Measurements from ENCODE around the gene TECPR2.
"Not testable (repeated sequence)": the region's sequence is repeated elsewhere in the genome, so short reads cannot be mapped to it uniquely, and the experiment has no call there.

TECPR2 gene

DNA sequence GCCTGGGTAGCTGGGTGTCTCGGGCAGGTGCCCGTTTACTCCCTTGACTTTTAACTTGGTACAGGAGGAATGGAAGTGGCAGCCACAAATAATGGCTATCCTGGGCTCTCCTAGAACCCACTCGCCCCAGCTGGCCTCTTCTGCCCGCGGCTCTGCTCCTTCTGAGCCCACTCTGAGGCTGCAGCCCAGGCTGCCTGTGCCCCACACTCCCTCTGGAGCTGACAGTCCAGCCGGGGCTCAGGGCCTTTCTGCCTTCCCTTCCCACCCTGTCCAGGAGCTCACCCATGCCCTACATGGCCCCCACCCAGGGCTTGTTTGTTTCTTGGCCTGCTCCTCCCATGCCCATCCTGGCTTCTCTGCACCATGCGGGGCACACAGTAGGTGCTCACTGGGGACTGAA, 27.6 kb upstream of the TECPR2 start:
- no peak for DNase-seq

GRCh38 chr14:102338724-102339123, 24.0 kb upstream of the TECPR2 start:
- DNase-seq: no peak

DNA sequence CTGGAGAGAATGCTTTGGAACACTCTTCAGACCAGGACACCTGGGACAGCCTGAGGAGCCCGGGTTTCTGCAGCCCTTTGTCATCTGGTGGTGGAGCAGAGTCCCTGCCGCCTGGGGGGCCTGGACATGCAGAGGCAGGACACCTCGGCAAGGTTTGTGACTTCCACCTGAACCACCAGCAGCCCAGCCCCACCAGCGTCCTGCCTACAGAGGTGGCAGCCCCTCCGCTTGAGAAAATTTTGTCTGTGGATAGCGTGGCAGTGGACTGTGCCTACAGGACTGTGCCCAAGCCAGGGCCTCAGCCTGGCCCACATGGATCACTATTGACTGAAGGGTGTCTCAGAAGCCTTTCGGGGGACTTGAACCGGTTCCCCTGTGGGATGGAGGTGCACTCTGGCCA, 21.2 kb upstream of the TECPR2 start:
- DNase-seq: no peak

- no peak for DNase-seq
Measured at GRCh38 chr14:102342238-102342637, 20.5 kb upstream of the TECPR2 start.

DNA sequence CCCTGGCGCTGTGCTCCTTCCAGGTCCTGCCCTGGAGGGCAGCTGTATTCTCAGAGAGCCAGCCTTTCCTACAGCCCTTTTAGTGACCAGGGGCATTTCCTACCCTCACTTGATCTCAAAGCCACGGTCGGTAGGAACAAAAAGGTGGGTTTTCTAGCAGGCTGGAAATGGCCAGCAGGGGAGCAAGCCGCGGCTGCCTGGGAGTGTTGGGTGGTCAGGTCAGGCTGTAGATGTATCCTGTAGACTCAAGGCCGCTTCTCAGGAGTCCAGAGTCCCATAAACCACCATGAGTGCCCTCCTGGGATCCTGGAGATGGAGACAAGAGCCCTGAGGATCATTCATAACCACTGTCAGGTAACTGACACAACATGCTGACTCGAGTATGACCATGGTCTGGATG, 18.7 kb upstream of the TECPR2 start:
- DNase-seq: no peak

DNA sequence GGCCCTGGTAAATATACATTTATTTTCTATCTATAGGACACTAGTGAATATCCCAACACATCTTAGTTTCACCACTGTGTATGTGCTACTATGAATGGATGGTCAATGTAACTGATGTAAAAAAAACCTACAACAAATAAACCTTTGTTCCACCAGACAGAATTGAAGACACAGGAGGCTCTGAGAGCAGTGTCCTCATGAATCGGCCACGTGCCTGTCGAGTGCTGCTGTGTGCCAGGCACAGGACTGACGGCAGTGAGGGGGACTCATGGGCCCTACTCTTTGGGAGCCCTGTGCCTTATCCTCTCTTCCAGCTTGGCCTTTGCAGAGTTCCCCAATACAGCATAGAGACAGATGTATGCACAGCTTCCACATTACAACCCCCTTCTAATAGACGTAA, 18.3 kb upstream of the TECPR2 start:
- DNase-seq: no peak

GRCh38 chr14:102345232-102345631, 17.5 kb upstream of the TECPR2 start:
- no peak for DNase-seq

GRCh38 chr14:102346645-102347044, 16.1 kb upstream of the TECPR2 start:
- DNase-seq: no peak

- DNase-seq: no peak
Measured at GRCh38 chr14:102348376-102348775, 14.4 kb upstream of the TECPR2 start.

DNA sequence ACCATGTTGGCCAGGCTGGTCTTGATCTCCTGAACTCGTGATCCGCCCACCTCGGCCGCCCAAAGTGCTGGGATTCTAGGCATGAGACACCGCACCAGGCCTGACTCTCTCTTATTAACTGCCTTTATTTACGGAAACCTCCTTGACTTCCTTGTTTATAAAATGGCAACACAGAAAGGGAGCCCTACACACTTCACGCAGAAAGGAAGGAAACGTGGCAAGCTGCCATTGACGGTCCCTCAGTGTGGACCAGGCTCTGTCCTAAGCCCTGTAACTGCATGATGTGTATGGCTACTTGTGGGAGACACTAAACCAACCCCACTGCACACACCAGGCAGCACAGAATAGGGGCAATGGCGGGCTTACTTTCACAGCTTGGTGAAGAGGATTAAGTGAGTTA, 11.7 kb upstream of the TECPR2 start:
- DNase-seq: no peak

DNA sequence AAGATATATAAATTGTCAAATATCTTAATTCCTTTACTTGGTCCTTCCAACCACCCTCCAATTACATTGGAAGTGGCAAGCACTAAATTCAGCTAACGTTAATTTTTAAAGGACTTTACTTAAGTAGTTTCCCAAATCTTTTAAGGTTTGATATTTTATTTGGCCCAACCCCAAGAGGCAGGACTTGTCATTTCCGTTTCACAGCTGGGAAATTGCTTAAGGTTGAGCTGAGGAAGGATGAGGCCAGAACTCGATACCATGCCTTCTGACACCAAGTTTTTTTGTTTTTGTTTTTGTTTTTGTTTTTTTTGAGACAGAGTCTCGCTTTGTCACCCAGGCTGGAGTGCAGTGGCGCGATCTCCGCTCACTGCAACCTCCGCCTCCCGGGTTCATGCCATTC, 11.1 kb upstream of the TECPR2 start:
- DNase-seq: not testable (repeated sequence)

- DNase-seq: no peak
Measured at GRCh38 chr14:102352213-102352612, 10.5 kb upstream of the TECPR2 start.

DNA sequence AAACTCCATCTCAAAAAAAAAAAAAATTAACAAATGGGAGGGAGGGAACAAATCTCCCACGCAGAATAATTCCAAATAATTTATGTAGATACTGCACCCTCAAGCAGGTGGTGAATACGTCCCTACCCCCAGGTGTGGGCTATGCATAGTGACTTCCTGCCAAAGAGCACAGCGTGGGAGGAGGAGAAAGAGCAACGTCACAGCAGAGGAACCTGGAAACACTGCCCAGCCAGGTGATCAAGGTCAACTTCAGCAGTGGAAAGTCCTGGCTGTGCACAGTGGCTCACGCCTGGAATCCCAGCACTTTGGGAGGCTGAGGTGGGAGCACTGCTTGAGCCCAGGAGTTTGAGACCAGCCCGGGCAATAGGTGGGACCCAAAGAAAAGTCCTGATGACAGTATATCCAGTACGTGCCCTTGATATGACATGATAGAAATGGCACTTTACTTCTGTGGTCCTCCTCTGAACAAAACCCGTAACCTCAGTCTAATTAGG, 9.6 kb upstream of the TECPR2 start:
- no peak for DNase-seq

DNA sequence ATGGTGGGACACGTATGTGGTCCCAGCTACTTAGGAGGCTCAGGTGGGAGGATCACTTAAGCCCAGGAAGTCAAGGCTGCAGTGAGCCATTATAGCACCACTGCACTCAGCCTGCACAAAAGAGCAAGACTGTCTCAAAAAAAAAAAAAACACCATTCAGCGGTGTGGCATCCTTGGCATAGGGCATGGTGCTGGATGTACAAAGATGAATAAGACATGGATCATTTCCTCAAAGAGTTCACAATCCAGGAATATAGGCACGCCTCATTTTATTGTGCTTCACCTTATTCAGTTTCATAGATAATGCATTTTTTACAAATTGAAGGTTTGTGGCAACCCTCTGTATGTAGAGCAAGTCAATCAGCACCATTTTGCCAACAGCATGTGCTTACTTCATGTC, 6.5 kb upstream of the TECPR2 start:
- no peak for DNase-seq

DNA sequence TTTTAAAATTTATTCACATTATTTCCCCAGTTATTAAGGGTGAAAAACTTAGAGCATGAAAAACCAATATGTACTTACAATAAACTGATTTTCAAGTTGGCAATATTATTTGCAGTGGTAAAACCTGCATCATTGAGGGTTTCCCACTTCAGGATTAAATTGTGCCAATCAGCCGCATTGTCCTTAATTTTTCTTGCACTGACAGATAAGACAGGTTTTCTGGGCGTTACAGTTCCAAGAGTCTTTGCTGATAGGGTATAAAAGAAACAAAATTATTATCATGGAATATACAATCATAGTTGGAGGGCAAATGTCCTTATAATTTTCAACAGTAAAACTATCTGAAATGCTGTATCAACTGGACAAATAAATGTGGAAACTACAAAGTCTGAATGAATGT, 3.4 kb upstream of the TECPR2 start:
- no peak for DNase-seq

- DNase-seq: no peak
Measured at GRCh38 chr14:102360388-102360787, 2.4 kb upstream of the TECPR2 start.

GRCh38 chr14:102362084-102362483, 657 bp upstream of the TECPR2 start:
- peak; percentile 21 for DNase-seq

DNA sequence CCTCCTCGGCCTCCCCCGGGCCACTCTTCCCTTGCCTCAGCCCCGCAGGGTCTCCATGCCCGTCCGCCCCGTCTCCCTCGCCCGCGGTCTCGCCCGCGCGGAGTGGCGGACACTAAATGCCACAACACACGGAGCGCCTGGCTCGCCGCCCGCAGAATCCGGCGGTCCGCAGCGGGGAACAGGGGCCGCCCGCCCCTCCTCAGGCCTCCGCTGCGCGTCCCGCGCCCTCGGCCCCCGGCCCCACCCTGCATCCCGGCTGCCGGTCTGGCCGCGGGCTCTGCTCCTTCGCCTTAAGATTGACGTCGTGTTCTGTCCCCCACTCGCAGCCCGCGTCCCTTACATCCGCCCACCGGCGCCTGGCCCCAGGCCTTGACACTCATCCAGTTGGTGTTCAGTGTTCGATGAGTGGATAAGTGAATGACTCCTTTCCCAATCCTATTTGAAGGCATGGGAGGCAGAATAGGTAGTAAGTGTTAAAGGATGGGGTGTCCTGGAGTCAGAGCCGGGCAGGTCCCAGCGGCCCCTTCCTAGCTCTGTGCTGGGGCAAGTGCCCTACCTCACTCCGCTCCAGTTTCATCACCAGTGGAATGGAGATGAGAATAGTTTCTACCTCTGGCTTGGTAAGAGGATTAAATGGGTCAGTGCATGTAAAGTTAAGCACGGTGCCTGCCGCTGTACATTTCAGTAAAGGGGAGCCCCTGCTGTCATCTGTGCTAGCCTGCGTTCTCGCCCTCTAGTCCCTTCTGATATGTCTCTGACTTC, 622 bp downstream of the TECPR2 start:
- no peak for DNase-seq

DNA sequence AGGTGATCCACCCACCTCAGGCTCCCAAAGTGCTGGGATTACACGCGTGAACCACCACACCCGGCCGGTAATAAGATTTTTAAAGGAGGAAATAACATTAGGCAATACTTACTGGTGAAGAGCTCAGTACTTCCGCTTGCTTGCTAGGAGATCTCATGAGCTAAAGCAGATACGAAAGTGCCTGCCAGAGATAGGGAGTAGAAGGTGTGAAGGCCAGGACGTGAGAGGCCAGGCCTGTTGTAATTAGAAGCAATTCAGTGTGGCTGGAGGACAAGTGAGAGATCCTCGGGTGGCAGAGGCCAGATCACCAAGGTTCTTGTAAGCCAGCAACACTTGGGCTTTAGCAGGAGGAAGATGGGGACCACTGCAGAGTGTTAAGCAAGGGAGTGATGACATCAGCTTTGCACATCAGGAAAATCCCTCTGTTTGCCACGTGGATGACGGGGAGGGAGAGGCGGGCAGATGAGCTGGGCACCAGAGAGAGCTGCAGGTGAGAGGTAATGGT, 7.6 kb downstream of the TECPR2 start:
- no peak for DNase-seq

DNA sequence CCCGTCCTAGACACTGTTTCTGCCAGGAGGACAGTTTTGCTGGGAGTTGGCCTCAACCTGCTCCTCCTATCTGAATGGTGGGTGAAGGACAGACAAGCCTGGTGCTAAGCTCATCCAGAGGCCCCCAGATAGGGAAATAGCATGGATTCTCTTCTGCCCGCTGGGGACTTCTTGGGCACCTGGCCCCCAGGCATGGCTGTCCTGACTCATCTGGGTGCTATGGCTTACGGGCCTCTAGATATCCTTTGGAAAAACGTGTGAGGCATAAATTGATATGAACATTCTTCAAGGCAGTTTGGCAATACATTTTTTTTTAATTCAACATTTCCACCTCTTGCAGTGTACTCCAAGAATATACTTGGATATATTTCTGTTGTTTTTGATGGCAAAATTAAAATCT, 8.6 kb downstream of the TECPR2 start:
- no peak for DNase-seq

DNA sequence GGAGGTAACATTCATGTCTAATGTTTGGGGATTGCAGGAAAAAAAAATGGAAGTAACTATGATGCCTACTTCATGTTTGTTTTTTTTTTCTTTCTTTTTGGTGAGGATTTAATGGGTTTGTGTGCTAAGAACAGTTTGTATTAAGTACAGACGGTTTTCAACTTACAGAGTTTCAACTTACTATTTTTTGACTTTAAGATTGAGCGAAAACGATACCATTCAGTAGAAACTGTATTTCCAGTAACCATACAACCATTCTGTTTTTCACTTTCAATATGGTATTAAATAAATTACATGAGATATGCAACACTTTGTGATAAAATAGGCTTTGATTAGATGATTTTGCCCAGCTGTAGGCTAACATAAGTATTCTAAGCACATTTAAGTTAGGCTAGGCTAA, 10.4 kb downstream of the TECPR2 start:
- no peak for DNase-seq

DNA sequence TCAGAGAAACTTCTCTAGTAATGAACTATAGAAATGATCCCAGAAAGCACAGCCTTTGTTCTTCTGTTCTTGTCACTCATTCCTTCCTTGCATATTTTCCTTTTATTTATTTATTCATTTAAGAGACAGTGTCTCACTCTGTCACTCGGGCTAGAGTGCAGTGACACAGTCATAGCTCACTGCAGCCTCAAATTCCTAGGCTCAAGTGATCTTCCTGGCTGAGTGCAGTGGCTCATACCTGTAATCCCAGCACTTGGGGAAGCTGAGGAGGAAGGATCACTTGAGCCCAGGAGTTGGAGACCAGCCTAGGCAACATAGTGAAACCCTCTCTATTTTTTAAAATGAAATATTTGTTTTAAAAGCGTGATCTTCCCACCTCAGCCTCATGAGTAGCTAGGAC, 11.5 kb downstream of the TECPR2 start:
- DNase-seq: no peak

GRCh38 chr14:102375119-102375518, 12.4 kb downstream of the TECPR2 start:
- no peak for DNase-seq

- no peak for DNase-seq
Measured at GRCh38 chr14:102377696-102378095, 15.0 kb downstream of the TECPR2 start.

GRCh38 chr14:102378830-102379229, 16.1 kb downstream of the TECPR2 start:
- no peak for DNase-seq
